GM23338 (cell line): ENCODE measurements around the gene STX8.

Source experiments
- CREB1 ChIP-seq: fragments of 250-450 bp; sonication (Bioruptor Pico); IDR thresholded peaks from 2 replicates; pipeline ENCODE4 v1.5.0; 2020; ENCODE audit warnings: low read depth, mild to moderate bottlenecking, moderate library complexity
- EZH2 ChIP-seq: fragments of 200-600 bp; sonication (generic); IDR thresholded peaks from one replicate; pipeline ENCODE4 v1.8.0; 2017; ENCODE audit warnings: antibody characterized with exemption, mild to moderate bottlenecking, low read depth; ENCODE audit not compliant: unreplicated experiment
- EZH2phosphoT487 ChIP-seq: fragments of 200-600 bp; sonication (generic); IDR thresholded peaks from one replicate; pipeline ENCODE4 v1.8.1; 2018; ENCODE audit warnings: antibody characterized with exemption; ENCODE audit not compliant: unreplicated experiment
- JUNB ChIP-seq: IDR thresholded peaks from one replicate; pipeline ENCODE4 v1.6.1; 2016; ENCODE audit warnings: antibody characterized with exemption; ENCODE audit not compliant: unreplicated experiment
- POLR2AphosphoS5 ChIP-seq: IDR thresholded peaks from 2 replicates; pipeline ENCODE4 v1.6.1; 2016; ENCODE audit warnings: antibody characterized with exemption, low read depth
- STAT1 ChIP-seq: IDR thresholded peaks from one replicate; pipeline ENCODE4 v1.6.1; 2016; ENCODE audit warnings: antibody characterized with exemption; ENCODE audit not compliant: unreplicated experiment
- TF ChIP-seq, protein P1 (sequence below), 2 experiments: fragments of 200-600 bp in 1 of 2; sonication (generic) in 1 of 2; conservative IDR thresholded peaks; 2 replicates each; pipeline versions ENCODE4 v1.5.1 to v1.6.1; 2016 to 2017; ENCODE audit warnings: antibody characterized with exemption in 2 of 2, low read depth in 2 of 2, mild to moderate bottlenecking in 2 of 2, moderate library complexity in 1 of 2
- TF ChIP-seq, protein P2 (sequence below): IDR thresholded peaks from one replicate; pipeline ENCODE4 v1.6.1; 2018; ENCODE audit warnings: antibody characterized with exemption; ENCODE audit not compliant: unreplicated experiment
- TF ChIP-seq, protein P3 (sequence below): IDR thresholded peaks from 2 replicates; pipeline ENCODE4 v1.6.1; 2016; ENCODE audit warnings: antibody characterized with exemption

- TF ChIP-seq POLR2AphosphoS5, result no peak
- TF ChIP-seq, protein P1, sequence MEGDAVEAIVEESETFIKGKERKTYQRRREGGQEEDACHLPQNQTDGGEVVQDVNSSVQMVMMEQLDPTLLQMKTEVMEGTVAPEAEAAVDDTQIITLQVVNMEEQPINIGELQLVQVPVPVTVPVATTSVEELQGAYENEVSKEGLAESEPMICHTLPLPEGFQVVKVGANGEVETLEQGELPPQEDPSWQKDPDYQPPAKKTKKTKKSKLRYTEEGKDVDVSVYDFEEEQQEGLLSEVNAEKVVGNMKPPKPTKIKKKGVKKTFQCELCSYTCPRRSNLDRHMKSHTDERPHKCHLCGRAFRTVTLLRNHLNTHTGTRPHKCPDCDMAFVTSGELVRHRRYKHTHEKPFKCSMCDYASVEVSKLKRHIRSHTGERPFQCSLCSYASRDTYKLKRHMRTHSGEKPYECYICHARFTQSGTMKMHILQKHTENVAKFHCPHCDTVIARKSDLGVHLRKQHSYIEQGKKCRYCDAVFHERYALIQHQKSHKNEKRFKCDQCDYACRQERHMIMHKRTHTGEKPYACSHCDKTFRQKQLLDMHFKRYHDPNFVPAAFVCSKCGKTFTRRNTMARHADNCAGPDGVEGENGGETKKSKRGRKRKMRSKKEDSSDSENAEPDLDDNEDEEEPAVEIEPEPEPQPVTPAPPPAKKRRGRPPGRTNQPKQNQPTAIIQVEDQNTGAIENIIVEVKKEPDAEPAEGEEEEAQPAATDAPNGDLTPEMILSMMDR (conservative IDR thresholded peaks at IDR 0.05; ENCODE audit: low read depth in 2 of 2), result no peak
- TF ChIP-seq EZH2, result no peak
- no peak for TF ChIP-seq STAT1
- no peak for TF ChIP-seq JUNB
- TF ChIP-seq, protein P2, sequence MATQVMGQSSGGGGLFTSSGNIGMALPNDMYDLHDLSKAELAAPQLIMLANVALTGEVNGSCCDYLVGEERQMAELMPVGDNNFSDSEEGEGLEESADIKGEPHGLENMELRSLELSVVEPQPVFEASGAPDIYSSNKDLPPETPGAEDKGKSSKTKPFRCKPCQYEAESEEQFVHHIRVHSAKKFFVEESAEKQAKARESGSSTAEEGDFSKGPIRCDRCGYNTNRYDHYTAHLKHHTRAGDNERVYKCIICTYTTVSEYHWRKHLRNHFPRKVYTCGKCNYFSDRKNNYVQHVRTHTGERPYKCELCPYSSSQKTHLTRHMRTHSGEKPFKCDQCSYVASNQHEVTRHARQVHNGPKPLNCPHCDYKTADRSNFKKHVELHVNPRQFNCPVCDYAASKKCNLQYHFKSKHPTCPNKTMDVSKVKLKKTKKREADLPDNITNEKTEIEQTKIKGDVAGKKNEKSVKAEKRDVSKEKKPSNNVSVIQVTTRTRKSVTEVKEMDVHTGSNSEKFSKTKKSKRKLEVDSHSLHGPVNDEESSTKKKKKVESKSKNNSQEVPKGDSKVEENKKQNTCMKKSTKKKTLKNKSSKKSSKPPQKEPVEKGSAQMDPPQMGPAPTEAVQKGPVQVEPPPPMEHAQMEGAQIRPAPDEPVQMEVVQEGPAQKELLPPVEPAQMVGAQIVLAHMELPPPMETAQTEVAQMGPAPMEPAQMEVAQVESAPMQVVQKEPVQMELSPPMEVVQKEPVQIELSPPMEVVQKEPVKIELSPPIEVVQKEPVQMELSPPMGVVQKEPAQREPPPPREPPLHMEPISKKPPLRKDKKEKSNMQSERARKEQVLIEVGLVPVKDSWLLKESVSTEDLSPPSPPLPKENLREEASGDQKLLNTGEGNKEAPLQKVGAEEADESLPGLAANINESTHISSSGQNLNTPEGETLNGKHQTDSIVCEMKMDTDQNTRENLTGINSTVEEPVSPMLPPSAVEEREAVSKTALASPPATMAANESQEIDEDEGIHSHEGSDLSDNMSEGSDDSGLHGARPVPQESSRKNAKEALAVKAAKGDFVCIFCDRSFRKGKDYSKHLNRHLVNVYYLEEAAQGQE, result no peak
- TF ChIP-seq, protein P3, sequence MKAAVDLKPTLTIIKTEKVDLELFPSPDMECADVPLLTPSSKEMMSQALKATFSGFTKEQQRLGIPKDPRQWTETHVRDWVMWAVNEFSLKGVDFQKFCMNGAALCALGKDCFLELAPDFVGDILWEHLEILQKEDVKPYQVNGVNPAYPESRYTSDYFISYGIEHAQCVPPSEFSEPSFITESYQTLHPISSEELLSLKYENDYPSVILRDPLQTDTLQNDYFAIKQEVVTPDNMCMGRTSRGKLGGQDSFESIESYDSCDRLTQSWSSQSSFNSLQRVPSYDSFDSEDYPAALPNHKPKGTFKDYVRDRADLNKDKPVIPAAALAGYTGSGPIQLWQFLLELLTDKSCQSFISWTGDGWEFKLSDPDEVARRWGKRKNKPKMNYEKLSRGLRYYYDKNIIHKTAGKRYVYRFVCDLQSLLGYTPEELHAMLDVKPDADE, result no peak
- no peak for TF ChIP-seq EZH2phosphoT487
- no peak for TF ChIP-seq CREB1 (CRISPR knock-in tag)
Observed at GRCh38 chr17:9269350-9270035, 306.1 kb downstream of the STX8 start.
